Suppressor macrophage treated with lipopolysaccharide for 1 hour (primary cell): Measurements from ENCODE around the gene USH1C.
A peak's percentile ranks its signal among the peaks of the same experiment; 100 is the strongest.

Source experiments
- DNase-seq, 3 donors: peaks; one replicate each; pipeline ENCODE4 v3.0.0-alpha.2; 2020 to 2022

The USH1C gene

GRCh38 chr11:17522655-17523054 lies 21.6 kb downstream of the USH1C start:
- no peak for DNase-seq

- DNase-seq, result no peak
Observed at GRCh38 chr11:17521106-17521900, 22.9 kb downstream of the USH1C start.

GRCh38 chr11:17519061-17519885 lies 24.9 kb downstream of the USH1C start:
- no peak for DNase-seq

- no peak for DNase-seq
Observed at GRCh38 chr11:17518366-17518765, 25.9 kb downstream of the USH1C start.

GRCh38 chr11:17517186-17517585 lies 27.0 kb downstream of the USH1C start:
- no peak for DNase-seq

- no peak for DNase-seq
Observed at GRCh38 chr11:17516551-17517150, 27.6 kb downstream of the USH1C start.

GRCh38 chr11:17515443-17516176 lies 28.6 kb downstream of the USH1C start:
- no peak for DNase-seq

- no peak for DNase-seq
Observed at GRCh38 chr11:17514476-17514875, 29.7 kb downstream of the USH1C start.

- peak in 1 of 3 donors; percentile 10 for DNase-seq
Observed at GRCh38 chr11:17513853-17514252, 30.4 kb downstream of the USH1C start.

GRCh38 chr11:17512101-17512500 lies 32.1 kb downstream of the USH1C start:
- no peak for DNase-seq

GRCh38 chr11:17511571-17511970 lies 32.6 kb downstream of the USH1C start:
- no peak for DNase-seq

GRCh38 chr11:17510507-17511206 lies 33.6 kb downstream of the USH1C start:
- DNase-seq, result no peak

- DNase-seq, result no peak
Observed at GRCh38 chr11:17508791-17509190, 35.4 kb downstream of the USH1C start.

- DNase-seq, result no peak
Observed at GRCh38 chr11:17508306-17508705, 35.9 kb downstream of the USH1C start.

GRCh38 chr11:17507773-17508172 lies 36.4 kb downstream of the USH1C start:
- no peak for DNase-seq

- DNase-seq, result peak in 2 of 3 donors; percentile 7 to 31
Observed at GRCh38 chr11:17506942-17507341, 37.3 kb downstream of the USH1C start.

- no peak for DNase-seq
Observed at GRCh38 chr11:17506314-17506713, 37.9 kb downstream of the USH1C start.

GRCh38 chr11:17505146-17505545 lies 39.1 kb downstream of the USH1C start:
- DNase-seq, result no peak

GRCh38 chr11:17504330-17505107 lies 39.7 kb downstream of the USH1C start:
- peak; percentile 80 to 93 (median 88) for DNase-seq

- no peak for DNase-seq
Observed at GRCh38 chr11:17502630-17503029, 41.6 kb downstream of the USH1C start.

- no peak for DNase-seq
Observed at GRCh38 chr11:17500673-17501072, 43.5 kb downstream of the USH1C start.
